Posterior cingulate gyrus (tissue), 11 donors: ENCODE measurements around the gene MZT1.
A peak's percentile ranks its signal among the peaks of the same experiment; 100 is the strongest.
"Not testable (repeated sequence)": the region's sequence is repeated elsewhere in the genome, so short reads cannot be mapped to it uniquely, and the experiment has no call there.

ENCODE experiments used
- DNase-seq, 10 donors: peaks; one replicate each; pipeline versions ENCODE4 v3.0.0 to v3.0.0-alpha.2; 2020 to 2021; ENCODE audit warnings: mixed read lengths in 3 of 10
- intact Hi-C: fragments of 100-400 bp; cut with DNase I; formaldehyde crosslinking; loops from one replicate; pipeline ENCODE4 v1.15.1; 2023

The MZT1 gene, protein sequence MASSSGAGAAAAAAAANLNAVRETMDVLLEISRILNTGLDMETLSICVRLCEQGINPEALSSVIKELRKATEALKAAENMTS

DNA sequence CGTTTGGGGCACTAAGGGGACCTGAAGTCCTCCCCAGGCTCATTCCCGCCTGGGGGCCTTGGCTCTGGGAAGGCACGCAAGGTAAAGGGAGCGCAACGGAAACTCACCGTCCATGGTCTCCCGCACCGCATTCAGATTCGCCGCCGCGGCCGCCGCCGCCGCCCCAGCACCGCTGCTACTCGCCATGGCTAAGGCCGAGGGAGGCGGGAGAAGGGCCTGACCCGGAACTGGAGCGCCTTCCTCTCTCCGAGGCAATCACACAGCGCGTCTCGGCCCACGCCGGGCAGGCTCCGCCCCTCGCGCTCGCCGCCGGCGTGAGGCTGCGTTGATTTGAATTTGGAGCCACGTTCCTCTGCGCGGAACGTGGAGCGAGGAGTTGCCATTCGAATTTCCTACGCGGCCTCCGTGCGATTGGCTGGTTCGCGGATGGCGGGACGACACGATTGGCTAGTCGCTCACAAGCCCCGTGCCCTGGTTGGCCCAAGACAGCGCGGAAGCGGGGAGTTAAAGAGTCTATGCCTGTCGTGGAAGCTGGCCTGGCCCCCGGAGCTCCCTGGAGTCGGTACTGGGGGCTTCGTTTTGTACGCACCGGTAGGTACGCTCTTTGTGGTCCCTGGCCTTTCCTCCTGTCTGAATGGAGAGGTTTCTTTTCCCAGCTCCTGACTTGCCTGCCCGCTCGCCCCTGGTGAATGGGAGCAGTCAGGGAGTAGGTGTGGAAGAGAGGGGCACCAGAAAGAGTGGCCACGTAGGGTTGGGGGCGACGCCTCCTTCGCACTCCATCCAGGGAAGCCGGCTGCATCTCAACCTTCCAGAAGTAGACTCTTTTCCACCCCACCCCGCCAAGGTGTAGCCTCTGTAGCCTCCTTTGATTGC is at the start of gene MZT1, which contains the start of gene BORA:
Gene MZT1, minus strand, starts transcription at position 213 of the 873 bp plus-strand sequence. Its CDS starts 27 bp downstream, at position 186.
Gene BORA, plus strand, starts transcription at position 507 of the 873 bp plus-strand sequence. CDS start 1,018 bp downstream, outside the sequence.
- intact Hi-C loops, result loop anchor here (2.0 kb wide), 1 partner anchor 55 kb away; the partner anchor contains the start of gene PIBF1
- DNase-seq, result peak; percentile 85 to 99 (median 93)

DNA sequence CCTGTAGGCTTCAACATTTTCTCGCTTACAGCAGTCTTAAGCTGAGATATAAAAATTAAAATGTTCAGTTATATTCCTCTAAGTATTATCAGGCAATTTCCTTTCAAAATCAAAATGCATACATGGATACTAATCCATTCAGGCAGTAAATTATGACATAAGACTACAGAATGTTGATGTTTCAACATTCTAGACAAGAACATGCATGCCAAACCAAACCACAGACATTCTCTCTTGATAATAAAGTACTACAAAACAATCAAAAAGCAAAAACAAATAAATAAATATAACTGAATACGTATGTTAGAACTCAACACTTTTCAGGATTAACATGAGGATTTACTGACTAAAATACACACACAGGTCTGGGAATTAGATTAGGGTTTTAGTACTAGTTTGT is 46.6 kb upstream of the MZT1 start:
- DNase-seq, result no peak
- intact Hi-C loops, result no loop called here

- intact Hi-C loops, result no loop called here
- no peak for DNase-seq
Observed at GRCh38 chr13:72763411-72763810, 36.0 kb upstream of the MZT1 start.

DNA sequence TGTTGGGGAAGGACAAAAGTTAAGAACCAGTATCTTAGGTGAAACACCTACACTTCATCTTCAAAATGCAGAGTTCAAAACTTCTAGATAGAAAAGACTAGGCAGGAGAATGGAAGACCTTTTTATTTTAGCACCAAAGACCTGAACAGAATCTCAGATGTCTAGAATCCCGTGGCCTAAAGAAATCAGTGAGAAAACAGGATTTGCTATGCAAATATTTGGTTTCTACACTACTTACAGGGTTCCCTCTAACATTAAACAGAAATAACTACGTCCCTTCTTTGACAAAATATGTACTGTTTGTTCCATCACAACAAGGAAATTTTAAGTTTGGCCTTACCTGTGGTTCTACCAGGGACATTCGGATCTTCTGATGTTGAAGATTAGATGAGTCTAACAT is 32.8 kb upstream of the MZT1 start:
- no peak for DNase-seq
- intact Hi-C loops, result no loop called here

GRCh38 chr13:72757792-72758535 is 30.5 kb upstream of the MZT1 start:
- DNase-seq, result no peak
- intact Hi-C loops, result no loop called here

GRCh38 chr13:72754111-72754510 is 26.7 kb upstream of the MZT1 start:
- intact Hi-C loops, result no loop called here
- DNase-seq, result no peak

GRCh38 chr13:72751220-72751619 is 23.8 kb upstream of the MZT1 start:
- DNase-seq, result no peak
- intact Hi-C loops, result no loop called here

DNA sequence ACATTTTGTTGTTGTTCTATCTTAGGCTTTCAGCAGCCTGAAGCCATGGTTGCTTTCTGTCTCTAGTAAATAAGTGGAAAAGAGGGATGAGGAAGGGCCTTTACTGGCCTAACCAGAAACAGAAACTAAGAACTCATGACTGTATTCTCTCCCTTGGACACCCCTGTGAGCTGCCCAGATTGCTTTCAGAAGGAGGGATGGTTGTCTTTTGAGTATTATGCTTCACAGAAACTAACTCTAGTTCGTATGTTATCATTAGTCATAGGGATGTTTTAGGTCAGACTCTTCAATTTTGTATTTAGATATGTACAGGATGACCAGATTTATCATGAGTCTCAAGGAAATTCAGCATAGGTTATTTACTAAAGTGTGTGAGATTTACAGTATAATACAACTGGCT is 17.8 kb upstream of the MZT1 start:
- no peak for DNase-seq
- intact Hi-C loops, result no loop called here

DNA sequence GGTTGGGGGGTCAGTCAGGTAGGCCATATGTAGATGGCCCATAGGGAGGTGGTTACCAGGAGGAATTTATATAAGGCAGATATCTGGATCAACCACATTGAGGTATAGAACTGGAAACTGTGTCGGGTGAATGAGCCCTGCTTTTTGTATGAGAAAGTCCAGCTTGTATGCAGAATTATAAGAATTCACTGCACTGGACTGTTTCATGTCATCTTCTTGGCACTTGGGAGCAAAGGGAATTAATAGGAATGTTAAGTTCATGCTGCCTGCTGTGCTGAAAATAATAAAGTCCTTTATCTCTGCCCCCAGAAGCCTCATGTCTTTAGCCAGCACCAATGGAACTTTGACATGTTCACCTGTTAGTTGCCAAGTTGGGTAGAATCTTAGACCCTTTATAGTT is 12.6 kb upstream of the MZT1 start:
- intact Hi-C loops, result no loop called here
- no peak for DNase-seq

GRCh38 chr13:72737033-72737432 is 9.6 kb upstream of the MZT1 start:
- DNase-seq, result no peak
- intact Hi-C loops, result no loop called here

GRCh38 chr13:72728290-72728605 is 819 bp upstream of the MZT1 start:
- DNase-seq, result no peak
- intact Hi-C loops, result no loop called here

GRCh38 chr13:72726726-72727416 is 558 bp downstream of the MZT1 start:
- intact Hi-C loops, result loop anchor here (2.0 kb wide), 1 partner anchor 56 kb away; the partner anchor contains the start of gene PIBF1
- peak in 7 of 10 donors; percentile 22 to 88 (median 31) for DNase-seq

GRCh38 chr13:72726185-72726584 is 1.2 kb downstream of the MZT1 start:
- intact Hi-C loops, result loop anchor here (2.0 kb wide), 1 partner anchor 57 kb away; the partner anchor contains the start of gene PIBF1
- not testable (repeated sequence) for DNase-seq

DNA sequence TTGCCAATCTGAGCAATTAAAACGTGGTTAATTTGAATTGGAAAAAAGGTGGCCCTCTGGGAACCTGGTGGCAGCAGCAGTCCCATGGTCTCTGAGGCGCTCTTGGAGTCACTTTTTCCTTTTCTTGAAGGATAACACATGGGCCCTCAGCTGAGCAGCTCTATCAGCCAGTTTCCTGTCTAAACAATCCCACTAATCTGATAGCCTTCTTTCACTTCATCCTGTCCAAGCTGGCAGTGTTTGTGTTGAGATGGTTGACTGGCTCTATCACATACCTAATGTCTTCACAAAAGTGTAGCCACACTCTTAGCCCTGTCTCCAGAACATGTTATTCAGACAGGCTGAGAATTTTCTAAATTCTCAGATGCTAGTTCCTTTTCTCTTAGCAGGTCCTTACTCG is 10.7 kb downstream of the MZT1 start:
- no peak for DNase-seq
- intact Hi-C loops, result no loop called here

GRCh38 chr13:72700509-72700908 is 26.9 kb downstream of the MZT1 start:
- no peak for DNase-seq
- intact Hi-C loops, result no loop called here

DNA sequence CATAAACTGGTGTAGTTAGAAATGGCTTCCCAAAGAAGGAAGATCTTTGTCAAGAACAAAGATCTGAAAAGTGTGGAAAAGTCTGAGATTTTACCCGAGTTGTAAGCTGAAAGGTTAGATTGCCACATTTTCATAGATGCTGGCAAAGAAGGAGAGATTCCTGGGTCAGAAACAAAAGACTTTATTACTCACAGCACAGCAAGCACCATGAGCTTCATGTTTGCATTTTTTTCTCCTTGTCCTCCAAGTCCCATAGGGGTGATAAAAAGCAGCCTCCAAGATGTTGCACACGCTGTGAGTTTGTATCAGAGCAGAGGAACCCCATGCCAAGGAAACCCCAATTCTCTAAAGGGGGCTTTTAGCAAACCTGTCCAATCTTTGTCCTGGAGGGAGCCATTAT is 29.3 kb downstream of the MZT1 start:
- intact Hi-C loops, result no loop called here
- DNase-seq, result no peak

DNA sequence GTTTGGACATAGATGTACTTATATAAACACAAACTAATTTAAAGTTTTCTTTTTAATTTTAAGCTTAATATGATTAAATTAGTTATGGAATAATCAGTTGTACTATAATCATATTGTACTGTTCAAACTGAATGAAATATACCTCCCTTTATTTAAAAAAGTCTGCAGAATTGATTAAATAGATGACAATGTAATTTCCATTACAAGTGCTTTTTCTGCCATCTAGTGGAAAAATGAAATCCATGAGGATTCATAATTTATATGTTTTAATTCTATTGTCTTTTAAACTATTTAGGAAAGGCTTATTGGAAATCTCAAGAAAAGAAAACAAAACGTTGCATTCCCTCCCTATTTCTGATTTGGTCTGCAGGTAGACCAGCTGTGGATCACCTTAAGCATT is 30.9 kb downstream of the MZT1 start:
- DNase-seq, result no peak
- intact Hi-C loops, result no loop called here

GRCh38 chr13:72694314-72694713 is 33.1 kb downstream of the MZT1 start:
- no peak for DNase-seq

GRCh38 chr13:72693832-72694231 is 33.6 kb downstream of the MZT1 start:
- intact Hi-C loops, result no loop called here
- no peak for DNase-seq

More at GRCh38 chr13:72694314-72694713, 33.1 kb downstream of the MZT1 start:
- intact Hi-C loops, result no loop called here

- intact Hi-C loops, result no loop called here
Observed at GRCh38 chr13:72692884-72693514, 34.4 kb downstream of the MZT1 start.

More at GRCh38 chr13:72692884-72693514, 34.4 kb downstream of the MZT1 start:
- no peak for DNase-seq
